HG03378 (cell line): Measurements from ENCODE around the gene CCSER1.

Experiments used
- ATAC-seq: cut with Tn5 transposase; IDR thresholded peaks from one replicate; pipeline ENCODE4 v1.9.1; 2021; ENCODE audit warnings: mild to moderate bottlenecking, moderate library complexity; ENCODE audit not compliant: unreplicated experiment

Gene CCSER1

DNA sequence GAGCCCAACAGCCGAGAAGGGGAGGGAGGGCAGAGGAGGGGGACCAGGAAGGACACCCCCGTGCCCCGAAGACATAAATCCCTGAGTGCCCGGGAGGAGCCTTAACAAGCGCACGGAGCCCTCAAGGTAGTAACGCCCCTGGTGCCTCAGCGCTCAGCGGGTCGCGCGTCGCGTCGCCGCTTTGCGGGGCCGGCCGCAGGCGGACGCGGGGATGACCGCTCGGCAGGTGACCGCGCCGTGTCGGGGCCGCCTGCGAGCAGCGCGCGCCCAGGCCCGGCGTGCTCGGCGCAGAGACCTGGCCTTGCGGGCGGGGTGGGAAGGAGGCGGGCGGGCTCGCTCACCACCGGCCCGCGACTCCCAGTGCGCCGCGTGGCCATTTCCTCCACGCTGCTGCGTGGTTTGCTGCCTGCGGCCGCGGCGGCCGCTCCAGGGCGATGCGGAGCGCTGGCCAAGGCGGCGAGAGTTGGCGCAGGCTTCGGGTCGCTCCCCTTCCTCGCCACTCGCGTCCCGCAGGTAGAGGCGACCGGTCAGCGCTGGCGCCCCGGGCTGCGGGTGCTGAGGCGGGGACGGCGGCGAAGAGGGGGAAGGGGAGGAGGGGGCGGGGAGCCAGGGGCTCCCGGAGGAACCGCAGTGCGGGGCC, 632 bp downstream of the CCSER1 start:
- ATAC-seq = peak; percentile 14

DNA sequence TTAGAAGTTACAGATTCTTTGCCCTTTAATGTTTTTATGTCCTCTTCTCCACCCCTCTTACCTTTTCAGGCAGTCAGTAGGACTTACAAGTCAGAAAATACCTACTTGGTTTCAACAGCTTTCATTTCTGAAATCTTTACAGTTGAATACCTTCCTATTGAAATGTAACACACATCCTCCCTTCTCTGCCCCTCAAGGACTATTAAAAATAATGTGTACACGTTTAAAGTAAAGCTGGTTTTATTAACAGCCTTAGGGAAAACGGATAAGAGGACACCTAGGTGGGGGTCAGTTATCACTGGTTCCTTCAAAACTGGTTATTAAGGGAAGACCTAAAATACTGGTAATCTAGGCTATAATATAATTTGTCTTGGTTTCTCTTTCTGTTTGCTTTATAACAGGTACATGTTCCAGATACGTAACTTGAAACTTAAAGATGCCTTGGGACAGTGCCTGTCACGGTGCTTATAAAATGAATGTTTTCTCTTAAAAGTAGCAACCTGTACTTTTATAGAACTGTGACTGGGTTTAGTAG, 1.8 kb downstream of the CCSER1 start:
- ATAC-seq = peak; percentile 15

DNA sequence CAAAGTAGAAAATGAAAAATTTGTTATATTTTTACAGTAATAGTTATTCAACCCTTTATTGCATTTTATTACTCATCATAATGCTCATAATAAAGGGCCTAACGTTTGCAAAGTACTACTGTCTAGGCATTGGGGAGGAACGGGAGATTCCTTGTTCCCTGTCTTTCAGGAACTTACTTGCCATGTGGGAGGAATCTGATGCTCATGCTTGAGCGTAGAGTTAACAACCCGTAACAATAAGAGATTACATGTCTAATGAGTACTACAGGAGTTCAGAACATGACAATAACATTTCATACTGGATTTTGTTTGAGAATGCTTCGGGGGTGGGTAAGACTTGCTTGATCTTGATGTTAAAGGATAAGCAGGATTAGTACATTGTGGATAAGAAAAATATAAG, 2.9 kb downstream of the CCSER1 start:
- ATAC-seq = no peak

DNA sequence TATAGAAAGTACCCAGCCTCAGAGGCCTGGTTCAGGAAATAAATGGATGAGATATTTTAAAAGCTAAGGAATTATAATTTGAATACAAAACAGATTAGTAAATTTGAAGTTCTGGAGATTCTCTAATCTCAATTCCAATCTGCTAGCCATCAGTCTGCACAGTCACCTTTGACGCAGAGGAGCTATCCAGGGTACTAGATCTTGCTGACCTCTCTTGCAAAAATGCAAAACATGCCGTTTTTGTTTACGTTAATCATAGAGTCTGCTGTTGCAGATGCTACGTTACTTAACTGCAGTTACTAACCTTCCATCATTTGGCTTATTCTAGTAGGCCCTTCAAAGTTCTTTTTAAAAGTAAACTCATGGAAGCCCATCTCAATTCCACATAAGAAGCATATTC, 10.4 kb downstream of the CCSER1 start:
- no peak for ATAC-seq

DNA sequence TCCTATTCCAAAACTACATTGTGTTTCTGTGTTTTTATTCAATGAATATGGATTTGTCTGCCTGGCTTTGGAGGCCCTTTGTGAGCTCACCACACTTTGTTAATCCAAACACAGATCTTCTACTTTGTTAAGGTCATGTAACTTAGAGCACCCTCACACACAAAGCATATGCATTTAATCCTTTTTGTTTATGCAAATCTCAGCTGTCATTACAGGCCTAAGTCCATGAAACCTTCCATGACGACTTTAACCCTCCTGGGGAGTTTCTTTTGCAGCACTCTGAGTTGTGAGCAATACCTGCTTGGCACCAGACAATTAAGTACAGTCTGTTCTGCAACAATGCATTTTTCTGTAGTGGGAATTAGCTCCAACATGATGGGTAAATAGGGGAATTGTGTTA, 14.9 kb downstream of the CCSER1 start:
- ATAC-seq = no peak

DNA sequence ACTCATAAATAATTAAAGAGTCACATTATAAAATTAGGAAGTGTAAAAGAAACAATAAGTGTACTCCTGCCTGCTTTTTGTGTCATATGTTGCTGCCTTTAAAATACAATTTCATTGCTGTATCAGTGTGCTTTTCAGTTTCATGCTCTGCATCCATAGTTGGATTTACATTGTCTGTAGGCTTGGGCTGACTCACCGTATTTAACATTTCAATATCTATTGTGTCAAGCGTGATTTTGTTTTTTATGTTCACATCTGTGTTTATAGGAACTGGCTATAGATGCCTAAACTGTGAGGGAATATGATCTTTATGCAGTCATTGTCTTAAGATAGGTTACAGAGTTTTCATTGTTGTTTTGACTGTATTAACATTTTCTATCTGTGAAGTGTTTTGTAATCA, 18.1 kb downstream of the CCSER1 start:
- no peak for ATAC-seq

DNA sequence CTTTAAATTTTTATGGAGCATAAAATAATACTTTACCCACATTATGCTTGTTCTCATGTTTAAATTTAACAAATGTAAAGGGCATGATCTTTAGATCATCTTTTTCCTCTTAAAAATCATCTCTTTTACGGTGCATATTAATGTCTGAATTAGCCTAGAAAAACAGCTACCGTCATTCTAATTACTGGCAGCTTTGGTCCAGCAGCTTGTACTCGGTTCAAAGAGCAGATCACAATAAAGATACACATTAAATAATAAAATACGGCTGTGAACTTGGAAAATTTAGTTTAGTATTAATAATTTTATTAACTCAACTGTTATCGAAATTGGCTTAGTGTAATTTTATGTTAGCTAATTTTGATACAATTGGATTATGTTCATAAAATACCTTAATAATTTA, 19.1 kb downstream of the CCSER1 start:
- ATAC-seq = no peak

DNA sequence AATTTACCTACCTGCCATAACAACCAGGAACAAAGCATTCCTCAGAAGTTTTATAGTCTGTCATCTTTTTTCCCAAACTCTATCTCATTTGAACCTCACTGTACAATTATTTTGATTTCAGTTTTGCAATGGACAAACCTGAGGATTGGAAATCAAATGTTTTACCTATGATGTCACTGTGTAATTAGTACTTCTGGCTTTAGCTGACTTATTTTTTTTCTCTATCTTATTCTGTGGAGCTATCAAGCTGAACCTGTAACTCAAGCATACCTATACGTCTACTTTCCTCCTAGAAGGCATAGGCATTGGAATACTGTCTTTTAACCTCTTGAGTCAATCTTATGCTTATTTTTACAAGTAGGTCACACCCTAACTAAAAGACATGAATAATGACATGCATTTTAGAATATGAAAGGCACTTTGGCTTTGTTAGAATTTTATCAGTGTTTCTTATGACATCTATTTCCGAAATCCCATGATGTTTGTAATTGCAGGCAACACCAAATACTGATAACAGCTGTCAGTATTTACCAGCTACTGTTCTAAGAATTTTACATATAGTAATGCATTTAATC, 21.5 kb downstream of the CCSER1 start:
- no peak for ATAC-seq

DNA sequence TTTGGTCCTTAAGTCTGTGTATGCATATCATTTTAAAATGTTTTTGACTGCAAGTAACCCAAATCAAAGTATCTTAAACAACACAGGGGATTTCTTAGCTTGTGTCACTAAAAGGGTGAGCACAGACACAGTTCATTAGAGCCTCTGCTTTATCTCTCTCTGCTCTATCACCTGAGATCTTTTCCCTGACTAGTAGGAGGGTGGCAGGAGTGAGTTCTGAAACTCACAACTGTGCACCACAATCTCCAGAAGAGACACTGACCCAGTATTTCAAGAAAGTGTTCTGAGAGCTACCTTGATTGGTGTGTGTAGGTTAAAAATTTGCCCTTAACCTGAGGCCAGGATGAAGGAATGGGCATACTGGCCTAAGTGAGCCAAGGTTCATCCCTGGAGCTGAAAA, 24.8 kb downstream of the CCSER1 start:
- ATAC-seq = no peak

DNA sequence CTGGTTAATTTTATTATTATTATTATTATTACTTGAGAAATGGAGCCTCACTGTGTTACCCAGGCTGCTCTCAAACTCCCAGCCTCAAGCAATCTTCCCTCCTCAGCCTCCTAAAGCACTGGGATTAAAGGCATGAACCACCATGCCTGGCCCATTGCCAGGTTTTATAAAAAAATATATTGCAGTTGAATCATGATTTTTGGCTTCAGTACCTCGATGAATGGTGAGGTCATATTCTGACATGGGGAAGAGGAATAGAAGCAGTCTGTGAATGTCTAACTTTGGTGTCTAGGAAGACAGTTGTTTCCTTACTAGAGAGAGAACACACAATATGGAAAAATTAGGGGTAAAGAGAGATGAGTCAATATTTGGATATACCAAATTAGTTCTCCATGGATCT, 32.0 kb downstream of the CCSER1 start:
- ATAC-seq = no peak

DNA sequence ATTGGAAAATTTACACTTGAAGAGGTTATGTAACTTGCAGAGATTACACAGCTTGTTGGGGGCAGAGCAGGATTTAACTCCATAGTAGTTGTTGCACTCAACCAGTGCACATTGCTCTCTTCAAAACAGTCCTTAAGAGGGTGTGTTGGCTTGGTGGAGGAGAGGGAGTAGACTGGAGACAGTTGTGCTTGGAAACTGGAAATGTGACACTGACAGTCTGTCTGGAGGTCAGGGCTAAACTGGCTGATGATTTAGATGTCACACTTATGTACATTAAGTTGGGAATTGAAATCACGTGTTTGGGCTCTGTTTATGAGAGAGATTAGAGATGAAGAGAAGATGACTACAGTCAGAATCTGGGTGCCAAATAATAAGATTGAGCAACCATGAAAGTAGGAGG, 32.9 kb downstream of the CCSER1 start:
- no peak for ATAC-seq

DNA sequence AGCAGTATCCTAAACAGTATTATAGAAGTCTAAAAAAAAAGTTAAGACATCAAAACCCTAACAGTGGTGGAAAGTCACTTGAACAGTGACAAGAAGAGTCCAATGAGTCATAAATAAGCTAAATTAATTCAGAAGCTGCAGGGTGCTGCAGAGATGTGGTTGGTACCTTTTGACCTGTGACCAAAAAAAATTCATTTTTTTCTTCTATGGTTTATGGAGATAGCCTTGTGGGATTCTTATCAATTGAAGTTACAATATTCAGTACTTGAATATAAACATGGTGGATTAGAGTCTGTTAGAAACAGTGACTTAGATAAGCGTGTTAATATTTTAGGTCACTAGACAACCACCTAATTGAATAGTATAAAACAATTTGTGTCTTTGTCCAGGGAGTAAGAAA, 35.4 kb downstream of the CCSER1 start:
- no peak for ATAC-seq

DNA sequence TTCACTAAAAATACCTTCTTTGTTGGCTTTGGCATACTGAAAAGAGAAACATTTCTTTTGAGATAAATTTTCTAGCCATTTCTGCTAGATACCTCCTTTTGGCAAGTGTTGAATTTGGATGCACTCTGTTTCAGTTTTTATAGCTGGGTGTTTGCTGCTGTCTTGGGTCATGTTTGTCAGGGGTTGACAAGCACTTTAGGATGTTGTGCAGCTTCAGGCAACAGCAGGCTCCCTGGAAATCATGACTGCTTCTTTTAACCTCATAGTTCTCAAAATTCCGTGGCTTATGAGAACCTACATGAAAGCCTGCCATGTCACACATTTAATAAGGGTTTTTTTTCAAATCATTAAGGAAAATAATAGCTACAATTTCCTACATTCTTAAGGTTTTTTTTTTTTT, 36.7 kb downstream of the CCSER1 start:
- ATAC-seq = no peak

DNA sequence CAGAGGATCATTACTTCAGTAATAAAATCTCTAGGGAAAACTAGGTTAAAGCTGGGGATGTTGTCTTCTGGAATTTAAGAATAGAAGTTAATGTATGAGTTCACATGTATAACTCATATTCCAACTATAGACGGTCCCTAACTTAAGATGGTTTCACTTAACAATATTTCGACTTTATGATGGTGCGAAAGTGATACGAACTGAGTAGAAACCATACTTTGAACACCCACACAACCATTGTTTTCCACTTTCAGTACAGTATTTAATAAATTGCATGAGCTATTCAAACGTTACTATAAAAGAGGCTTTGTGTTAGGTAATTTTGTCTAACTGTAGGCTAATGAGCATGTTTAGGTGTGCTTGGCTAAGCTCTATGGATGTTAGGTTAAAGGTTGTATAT, 38.7 kb downstream of the CCSER1 start:
- ATAC-seq = no peak

DNA sequence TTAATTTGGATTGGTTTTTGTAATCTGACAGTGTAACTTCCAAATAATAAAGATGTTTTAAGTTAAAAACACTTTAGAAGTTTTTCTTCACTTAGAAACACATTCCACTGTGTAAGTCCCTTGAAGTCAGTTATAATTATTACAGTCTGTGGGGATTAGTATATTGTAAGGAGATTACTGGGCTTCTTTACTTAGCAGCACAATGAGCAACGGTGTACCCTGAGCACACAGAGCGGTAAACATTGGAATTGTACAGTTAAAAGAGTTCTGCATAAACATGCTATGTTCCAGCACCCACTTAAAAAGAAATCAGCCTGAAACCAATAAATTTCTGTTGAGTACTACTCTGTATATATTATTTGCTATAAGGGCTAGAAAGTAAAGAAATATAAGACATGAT, 44.3 kb downstream of the CCSER1 start:
- no peak for ATAC-seq

DNA sequence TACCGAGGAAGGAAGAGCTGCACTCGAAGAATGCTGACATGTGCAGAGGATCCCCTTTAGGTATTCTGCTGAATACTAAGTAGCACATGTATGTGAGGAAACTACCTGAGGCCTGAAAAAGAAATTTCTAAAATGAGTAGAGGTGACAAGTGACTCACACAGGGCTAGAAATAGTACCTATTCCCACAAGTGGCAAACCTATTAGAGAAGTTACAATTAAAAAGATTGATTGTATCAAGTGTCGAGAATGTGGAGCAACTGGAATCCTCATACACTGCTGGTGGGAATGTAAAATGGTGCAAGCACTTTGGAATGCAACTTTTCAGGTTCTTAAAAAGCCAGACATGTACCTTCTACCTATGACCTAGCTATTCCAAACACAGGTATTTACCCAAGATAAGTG, 47.4 kb downstream of the CCSER1 start:
- ATAC-seq = no peak

DNA sequence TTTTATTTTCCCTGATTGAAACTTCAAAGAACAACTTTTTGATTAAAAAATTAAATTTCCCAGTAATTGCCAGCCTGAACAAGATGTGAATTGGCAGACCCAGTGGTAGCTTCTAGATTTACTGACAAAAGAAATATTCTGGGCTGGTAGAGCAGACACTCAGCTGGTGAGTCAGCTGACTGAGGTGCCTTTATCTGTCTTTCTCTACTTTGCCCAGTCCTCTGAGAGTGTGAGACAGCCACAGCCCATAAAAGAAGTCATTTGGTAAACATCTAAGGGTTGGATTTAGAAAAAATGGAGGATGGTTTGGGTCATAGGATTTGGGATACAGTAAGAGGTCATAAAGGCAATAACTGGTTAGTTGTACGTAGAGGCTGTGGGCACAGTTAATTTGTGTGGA, 54.5 kb downstream of the CCSER1 start:
- ATAC-seq = no peak

DNA sequence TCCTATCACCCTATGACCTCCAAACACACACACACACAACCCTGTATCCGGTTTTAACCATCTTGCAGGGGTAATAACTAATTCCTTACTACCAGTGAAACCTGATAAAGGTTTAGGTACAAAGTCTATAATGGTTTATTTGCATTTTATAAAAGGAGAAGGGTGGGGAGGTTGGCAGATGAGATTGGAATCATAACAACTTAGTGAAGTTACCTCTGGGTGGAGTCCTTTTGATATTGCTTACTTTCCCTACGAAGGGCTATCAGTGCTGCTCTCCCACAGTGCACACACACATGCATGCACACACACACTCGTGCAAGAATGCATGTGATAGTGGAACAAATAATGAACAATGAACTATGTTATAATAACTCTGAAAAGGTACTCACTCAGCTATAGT, 56.1 kb downstream of the CCSER1 start:
- ATAC-seq = no peak

DNA sequence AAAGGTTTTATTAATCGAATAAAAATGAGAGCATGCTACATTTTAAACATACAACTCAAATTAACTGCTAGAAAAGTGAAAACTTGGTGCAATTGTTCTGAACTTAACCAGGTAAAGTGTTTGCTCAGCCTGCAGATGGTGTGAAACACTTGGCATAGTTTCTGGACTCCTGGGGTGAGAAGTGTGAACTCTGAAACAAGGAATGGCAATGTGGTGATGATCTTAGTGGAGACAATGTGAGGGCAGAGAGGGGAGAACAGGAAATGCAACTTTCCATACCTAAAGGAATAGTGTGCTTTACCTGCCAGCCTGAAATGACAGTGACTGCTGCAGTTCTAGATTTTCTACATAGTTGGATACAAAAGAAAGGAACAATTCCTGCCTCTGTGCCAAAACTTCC, 57.4 kb downstream of the CCSER1 start:
- ATAC-seq = no peak

DNA sequence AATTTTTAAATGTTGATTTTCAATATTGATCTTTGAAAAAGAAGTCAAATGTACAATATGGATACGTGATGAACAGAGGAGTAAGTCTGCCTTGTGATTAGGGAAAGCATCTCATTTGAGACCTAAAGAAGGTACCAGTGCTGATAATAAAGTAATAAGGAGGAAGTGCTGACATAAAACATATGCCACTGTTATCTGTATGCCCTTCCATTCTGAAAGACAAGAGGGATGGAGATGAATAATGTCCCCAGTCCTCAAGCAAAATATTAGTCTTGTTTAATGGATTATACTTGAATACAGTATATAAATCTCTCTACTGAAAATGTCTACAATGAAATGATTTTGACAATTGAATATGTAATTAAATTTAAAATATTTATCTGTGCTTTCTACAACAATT, 58.2 kb downstream of the CCSER1 start:
- no peak for ATAC-seq

DNA sequence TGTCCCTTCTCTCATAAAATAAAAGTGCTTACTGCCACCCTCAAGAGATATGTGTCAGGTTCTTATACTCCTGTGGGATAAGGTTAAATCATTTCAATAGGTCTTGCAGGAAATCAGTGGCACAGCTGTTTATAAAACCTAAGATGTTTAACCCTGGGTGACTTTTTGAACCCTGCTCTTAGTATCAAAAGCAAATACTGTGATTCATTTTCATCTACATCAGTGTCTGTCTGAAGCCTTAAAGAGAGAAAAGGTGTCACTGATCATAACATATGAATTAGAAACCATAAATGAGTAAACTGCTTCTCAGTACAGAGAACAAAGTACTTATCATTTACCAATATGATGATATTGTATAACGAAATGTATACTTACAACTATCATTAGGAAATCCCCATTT, 59.0 kb downstream of the CCSER1 start:
- ATAC-seq = no peak

DNA sequence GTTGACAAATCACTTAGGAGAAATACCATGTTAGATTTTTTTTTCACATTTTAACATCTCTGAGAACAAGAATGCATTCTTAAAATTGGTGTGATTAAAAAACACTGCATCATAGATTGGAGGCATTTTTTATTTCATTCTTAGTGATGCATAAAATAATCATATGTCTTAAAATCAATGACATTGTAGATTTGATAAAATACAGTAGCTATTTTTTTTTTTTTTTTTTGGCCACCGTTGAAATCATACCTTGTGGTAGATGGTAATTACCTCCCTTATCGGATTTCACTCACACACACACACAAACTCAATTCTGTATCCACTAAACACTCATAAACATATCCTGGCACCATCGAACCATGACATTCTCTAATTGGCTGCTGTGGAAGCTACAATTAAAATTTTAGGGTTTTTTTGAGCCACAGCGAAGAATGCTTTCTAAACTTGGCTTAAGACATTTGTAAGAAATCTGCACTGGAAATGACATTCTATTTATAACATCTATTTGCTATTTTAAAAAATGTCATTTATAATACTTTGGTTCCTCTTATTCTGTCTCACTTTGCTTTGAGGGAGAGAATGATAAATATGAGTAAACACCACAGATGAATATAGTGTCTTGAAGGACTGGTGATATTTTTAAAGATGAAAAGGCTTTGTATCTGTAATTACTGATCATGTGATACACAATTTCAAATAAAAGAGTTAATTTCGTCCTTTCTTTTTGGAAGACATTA, 60.1 kb downstream of the CCSER1 start:
- no peak for ATAC-seq
